Erythroblast (primary cell): ENCODE measurements around the gene CHTOP.

Experiments
- GATA1 ChIP-seq: IDR thresholded peaks from 2 replicates; pipeline ENCODE4 v1.6.1; 2011; ENCODE audit warnings: low read depth, mild to moderate bottlenecking, control low read depth, low read length, moderate library complexity
- POLR2A ChIP-seq: IDR thresholded peaks from 2 replicates; pipeline ENCODE4 v1.6.1; 2011; ENCODE audit warnings: mild to moderate bottlenecking, low read length

GRCh38 chr1:153659656-153660055 lies 25.8 kb downstream of the CHTOP start:
- TF ChIP-seq POLR2A (no peak), GATA1 (no peak)
